Activated CD4-positive, alpha-beta T cell treated with anti-CD3 and anti-CD28 coated beads, Interleukin-2, amount 50 U/mL, for 24 hours (primary cell): ENCODE data around the gene DYSF.

ENCODE experiments used
- DNase-seq, 2 donors: peaks; one replicate each; pipeline ENCODE4 v3.0.0-alpha.2; 2020; ENCODE audit warnings: low read depth in 1 of 2, low spot score in 1 of 2

The DYSF gene

DNA sequence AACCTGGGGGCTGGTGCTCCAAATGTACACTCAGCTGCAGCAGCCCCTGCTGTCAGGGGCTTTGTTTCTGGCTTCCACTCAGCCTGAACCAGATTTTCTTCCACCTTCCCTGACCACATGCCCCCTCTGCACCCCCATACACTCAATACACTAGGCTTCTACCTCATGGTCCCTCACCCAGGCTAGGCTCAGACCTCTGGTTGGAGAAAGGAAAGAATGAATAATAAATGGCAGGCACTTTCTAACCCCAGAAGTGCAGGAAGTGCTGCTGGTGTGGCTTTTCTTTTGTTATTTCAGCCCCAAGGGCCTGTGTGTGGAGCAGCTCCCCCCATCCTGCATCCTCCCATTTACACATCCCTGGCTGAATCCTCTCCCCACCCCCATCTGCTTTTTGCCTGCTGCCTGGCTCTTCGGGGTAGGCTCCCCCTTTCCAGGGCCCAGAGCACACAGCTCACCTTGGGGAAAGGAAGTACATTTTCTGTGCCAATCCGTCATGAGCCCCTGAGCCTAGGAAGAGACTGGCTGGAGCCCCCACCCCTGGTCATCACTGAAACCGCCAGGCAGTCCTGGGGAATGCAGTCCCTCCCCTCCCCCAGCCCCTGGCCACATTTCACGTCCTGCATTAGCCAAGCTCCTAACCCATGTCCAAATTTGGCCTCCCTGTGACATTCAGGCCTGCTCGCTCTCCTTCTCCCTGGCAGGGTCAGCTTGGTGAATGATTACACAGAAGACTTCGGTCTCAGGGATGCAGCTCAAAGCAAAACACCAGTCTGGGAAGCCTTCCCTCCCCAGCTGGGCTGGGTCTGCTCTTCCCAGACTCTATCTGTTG, 2.6 kb downstream of the DYSF start:
- DNase-seq: no peak

DNA sequence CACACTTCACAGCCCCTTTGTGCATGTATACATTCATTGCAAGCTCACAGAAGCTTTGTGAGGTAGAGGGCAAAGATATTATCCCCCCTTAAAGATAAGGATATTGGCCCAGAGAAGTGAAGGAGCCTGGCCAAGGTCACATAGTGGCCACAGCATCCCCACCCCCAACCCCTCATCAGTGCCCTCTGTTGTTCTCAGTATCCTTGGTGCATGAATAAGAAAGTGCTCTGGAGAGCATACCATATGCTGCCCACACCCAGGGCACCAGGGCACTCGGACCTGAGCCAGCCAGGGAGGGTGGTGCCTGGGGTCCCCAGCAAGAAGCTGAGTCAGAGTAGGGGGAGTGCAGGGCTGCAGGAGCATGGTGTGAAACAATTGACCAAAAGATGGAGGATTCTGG, 3.3 kb downstream of the DYSF start:
- DNase-seq: no peak

DNA sequence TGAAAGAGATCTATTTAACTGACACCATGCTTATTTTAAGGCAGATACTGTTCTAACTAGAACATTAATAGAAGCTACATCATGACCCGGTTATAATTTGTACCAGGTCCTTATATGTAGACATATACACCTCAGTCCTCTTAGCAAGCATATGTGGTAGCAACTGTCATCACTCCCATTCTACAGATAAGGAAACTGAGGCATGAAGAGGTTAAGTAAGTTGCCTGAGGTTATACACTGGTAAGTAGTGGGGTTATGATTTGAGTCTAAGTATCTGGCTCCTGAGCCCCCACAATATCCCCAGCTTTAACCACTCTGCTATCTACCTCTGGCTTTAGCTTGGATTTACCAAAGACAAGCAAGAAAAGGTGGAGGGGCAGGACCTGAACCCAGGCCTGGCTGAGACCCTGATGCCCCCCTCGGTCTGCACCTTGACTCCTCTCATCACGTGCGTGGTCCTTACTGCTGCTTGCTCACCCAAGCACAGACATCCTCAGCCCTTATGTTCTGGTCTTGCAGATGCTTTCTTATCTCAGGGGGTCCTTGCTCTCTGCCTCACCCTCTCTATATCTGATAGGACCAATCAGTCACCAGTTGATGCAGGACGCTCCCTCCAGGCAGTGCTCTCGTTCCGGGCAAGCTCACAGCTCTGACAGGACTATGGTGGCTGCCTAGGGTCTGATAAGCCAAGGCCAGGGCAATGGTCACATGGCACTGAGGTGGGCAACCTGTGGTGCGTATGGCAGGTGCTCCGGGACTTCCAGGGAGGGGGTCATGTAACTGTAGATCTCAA, 4.0 kb downstream of the DYSF start:
- no peak for DNase-seq

DNA sequence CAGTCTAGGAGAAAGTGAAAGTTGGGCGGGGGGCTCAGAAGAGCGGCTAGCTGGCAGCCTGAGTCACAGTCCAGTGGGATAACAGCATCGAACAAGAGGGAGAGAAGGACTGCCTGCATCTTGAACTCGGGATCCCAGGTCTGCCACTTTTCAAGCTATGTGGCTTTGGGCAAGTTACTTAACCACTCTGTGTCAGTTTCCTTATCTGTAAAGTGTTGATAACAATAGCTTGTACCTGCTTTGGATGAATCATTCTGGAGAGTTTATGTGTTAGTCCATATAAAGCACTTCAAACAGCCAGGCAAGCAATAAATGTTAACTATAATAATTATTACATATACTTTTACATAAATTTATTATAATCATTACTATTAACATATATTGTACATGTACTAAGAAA, 4.6 kb downstream of the DYSF start:
- no peak for DNase-seq

DNA sequence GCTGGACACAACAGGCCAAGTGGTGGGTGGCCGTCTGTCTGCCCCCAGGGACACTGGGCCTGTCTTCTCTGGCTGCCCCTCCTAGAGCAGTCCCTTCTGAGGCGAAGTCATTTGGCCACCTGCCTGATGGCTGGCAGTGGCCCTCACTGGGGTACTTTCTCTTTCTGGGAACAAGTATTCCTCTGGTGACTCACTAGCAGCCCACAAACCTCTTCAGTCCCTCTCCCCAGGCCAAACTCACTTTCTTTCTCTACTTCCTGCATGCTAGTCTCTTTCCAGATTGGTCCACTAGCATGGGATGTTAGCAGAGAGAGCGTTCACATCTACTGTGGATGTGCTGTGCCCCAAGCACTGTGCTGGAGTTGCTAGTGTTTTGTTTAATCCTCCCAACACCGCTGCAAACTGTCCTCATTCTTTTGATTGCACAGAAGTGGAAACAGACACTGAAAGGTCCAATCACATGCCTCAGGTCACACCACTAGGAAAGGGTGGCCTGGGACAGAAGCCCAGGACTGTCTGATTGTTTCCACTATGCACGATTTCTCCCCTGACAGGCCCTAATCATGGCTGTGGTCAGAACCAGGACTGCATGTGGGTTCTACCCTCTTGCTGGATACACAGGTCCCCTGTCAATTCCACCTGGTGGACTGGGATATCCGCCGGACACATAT, 5.2 kb downstream of the DYSF start:
- DNase-seq: no peak

DNA sequence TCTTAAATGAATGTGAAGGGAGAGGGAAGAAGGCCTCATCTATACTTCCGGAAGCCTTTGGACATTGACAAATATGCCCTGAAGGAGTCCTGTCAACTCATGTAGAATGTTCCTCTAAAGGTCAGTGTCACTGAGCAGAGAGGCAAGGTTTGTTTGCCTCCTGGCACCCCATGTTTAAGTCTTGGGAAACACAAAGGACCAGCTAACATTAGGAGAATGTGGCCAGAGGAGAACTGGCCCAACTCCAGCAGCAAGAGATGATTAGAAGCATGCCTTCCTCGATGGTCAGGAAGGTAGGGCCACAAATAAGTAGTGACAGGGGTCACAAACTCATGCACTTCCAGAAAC, 5.7 kb downstream of the DYSF start:
- DNase-seq: no peak

DNA sequence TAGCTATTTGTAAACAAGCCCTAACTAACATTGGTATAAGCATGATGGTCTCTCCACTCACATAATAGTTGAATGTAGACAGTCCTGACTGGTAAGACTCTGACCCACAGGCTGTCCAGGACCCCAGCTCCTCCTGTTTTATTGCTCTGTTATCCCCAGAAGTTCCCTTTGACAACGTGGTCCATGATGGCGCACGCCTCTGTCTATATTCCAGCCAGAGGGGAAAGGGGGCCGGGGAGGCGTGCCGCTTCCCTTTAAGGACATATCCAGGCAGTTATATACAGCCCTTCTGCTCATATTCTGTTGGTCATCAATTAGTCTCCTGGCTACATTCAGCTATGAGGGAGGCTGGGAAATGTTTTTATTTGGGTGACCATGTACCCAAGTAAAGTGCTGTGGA, 6.7 kb downstream of the DYSF start:
- DNase-seq: no peak

DNA sequence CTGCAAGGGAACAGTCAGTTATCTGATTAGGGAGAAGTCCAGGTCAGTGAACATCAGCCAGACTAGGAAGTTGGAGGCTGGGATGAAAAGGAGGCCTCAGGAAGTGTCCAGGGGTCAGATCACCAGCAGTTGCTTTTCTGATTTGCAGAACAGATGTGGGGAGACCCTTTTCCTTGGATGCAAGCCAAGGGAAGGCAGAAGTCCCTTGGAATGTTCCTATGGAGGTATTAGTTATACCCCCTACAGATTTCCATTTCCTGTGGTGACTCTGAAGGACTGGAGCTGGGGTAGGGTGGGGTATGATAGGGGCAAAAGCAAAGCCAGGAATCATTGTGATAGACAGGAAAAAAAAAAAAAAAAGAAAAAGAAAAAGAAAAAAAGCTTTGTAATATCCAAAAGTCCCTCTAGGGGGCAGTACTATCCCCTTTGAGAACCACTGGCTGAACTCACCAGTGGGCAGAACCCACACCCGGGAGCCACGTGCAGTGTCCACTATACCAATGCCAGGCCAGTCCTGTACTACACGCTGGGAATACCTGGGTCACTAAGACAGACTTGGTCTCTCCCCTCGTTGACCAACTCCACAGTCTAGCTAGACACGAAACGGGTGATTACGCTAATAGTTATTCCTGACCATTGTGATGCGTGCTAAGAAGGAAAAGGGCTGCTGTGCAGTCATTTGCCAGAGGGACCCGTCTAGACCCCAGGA, 7.4 kb downstream of the DYSF start:
- no peak for DNase-seq

DNA sequence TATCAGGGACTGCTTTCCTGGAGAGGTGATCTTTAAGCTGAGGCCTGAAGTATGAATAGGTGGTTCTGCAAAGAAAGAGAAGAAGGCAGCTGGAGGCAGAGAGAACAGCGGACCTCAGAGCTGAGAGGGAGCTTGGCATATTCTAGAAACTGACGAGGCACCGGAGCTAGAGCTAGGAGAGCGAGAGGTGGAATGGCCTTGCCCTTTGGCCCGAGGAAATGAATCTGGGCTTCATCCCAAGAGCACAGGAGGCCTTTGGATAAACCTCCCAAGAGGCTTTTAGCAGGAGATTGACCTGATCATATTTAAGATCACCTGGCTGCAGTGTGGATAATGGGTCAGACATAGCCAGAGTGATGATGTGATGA, 7.9 kb downstream of the DYSF start:
- DNase-seq: no peak

DNA sequence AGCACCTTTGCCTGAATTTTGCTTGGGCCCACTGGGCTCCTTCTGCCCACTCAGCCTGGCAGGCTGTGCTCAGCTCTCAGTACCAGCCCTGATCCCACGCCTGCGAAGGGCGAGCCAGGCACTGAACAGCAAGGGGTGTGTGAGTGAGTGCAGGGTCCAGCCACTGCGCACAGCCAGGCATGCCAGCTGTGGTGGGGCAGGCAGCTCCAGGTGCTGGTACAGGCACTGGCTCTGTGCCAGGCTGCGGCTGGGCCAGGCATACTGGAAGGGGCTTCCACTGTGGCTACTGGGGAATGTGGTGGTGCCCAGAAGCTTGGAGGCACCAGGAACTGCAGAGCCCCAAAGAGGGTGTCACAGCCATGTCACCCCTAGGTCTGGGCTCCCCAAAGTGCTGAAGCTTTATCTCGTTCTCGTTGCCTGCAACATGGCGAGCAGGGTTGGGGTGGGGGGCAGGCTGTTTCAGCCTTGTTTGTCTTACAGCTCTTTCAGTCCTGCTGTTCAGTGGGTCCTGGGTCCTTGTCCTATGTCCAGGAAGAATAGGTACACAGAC, 8.8 kb downstream of the DYSF start:
- no peak for DNase-seq

DNA sequence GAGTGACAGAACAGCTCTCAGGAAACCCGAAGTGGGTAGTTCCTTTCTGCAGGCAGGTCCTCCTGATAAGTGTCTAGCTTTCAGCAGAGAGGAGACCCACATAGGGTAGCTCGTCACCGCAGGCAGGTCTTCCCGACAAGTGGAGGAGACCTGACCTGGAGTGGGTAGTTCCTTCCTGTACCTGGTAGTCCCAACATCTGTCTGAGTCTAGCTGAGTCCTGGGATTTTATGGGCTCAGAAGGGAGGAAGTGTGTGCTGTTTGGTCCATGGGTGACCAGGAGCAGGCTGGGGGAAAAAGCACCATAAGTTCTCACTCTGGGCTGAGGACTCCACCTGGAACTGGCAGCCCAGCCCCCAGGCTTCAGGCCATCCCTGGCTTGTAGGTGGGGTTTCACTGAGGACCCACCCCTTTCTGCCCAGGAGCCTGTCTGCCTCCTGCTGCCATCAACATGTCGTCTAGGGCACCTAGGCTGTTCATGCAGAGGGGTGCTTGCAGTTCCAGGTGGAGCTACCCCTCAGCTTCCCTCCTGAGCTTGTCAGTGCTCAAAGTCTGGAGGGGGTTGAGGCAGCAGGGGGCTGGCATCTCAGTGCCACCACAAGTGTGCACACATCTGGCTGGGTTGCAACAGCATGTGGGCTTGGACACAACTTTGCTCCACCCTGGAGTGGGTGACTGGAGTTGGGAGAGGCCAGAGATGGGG, 9.4 kb downstream of the DYSF start:
- DNase-seq: no peak

DNA sequence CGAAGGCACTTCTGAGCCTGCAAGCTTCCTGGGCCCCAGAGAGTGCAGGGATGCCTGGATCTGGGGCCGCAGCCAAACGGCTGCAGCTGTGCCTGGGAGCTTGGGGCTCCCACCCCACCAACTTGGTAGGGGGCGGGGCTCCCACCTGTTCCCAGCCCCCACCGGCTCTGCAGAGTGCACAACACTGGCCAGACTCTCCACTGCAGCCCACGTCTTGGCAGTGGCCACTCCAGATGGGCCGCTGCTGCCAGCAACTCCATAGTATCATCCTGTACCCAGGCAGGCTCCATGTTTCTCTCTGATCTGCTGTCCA, 9.9 kb downstream of the DYSF start:
- DNase-seq: no peak

DNA sequence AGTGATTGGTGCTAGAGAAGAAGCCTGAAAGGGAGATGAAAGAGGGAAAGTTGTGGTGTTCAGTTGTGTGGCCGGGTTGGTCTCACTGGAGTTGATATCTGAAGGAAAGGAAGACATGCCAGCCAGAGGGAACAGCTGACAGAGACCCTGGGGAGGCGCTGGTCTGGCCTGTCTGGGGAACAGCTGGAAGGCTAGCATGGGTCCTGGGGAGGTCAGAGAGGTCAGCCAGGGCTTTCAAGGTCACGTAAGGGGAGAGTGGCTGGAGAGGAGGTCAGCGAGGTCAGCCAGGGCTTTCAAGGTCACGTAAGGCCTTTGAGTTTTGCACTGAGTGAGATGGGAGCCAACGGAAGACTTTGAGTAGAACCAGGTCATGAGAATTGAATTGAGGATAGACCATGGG, 11.0 kb downstream of the DYSF start:
- DNase-seq: no peak

DNA sequence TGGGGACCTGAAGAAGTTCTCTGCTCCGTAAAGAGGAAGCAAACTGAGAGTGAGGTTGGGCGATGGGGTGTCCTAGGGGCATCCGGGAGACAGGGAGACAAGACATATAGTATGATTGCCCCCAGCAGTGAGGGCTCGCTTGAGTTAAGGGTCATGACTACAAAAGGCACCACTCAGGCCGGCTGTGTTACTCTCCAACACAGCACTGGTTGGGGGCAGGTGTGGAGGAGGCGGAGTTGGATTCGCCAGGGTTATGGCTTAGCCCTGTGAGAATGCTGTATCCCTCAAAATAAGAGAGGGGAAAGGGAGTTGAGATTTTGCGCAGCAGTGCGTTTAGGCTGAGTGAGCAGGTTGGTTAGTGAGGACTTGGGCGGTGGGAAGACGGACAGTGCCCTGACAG, 12.0 kb downstream of the DYSF start:
- DNase-seq: no peak

DNA sequence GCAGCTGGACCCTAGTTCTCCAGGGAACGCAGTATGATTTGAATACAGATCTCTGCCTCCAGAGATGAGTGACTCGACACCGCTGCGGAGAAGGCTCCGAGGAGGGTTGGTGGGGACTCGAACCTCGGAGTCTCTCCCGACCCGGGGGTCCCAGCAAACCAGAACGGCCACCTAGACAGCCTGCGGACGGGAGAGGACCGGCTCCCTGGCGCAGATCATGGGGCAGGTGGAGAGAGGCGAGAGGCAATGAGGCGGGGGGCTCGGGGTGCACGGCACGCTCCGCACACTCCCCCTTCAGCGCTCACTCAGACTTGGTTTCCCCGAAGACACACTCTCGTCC, 12.6 kb downstream of the DYSF start:
- DNase-seq: no peak

DNA sequence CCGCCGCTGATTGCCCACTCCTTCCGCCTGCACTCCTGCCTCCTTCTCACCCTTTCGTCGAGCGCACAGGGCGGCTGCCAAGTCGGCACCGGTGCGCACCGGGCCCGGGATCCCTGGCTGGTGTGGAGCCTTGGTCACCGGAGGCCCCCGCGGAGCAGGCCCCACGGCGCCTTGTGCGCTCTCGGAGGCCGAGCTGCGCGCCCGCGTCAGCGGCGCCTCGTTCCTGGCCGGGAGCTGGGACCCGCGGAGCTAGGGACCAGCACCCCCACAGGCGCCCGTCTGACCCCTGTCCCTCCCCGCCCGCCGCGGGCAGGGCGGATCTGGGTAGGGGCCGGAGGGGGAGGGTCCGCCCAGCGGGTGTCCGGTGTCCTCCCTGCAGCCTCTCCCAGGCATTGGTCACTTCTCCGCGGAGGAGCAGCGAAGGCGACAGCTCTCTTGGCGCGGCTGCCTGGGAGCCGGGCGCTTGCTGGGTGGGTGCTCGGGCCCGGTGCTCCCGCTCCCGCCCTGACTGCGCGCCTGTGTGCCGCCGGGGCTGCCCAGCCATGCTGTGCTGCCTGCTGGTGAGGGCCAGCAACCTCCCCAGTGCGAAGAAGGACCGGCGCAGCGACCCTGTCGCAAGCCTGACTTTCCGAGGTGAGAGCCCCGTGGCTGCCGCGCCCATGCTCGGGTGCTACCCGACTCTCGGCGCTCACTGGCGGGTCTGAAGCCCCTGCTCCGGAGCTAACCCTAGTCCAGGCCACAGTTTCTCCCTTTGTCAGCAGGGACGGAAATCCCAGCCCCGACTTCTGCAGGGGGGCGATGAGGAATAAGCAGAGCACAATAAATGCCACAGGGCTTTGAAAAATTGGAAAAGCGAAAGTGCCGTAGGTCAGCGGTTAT, 13.2 kb downstream of the DYSF start:
- DNase-seq: no peak

DNA sequence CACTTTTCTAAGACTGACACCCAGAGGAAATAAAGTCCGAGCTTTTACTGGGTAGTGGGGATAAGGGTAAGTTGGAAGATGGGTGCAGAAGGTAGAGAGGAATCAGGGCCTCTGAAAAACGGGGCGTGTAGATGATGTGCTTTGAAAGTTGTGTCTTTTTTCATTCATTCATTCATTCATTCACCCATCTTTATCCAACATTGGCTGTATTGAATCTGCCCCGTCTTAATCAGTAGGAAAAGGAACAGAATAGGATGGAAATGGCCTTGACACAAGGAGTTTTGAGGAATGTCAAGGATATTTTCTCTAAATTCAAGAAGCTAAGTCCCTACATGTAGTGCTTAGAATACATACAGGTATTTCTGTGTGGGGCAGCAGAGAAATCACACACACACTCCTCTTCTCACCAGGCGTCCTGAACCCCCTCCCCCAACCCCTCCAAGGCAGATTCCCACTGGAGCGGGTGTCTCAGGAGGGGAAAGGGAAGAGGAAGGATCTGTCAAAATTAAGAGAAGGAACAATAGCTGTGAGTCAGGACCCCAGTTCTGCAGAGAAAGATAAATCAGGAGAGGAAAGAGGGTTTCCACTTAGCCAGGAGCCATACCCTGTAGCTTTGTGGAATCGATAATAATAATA, 13.9 kb downstream of the DYSF start:
- no peak for DNase-seq

DNA sequence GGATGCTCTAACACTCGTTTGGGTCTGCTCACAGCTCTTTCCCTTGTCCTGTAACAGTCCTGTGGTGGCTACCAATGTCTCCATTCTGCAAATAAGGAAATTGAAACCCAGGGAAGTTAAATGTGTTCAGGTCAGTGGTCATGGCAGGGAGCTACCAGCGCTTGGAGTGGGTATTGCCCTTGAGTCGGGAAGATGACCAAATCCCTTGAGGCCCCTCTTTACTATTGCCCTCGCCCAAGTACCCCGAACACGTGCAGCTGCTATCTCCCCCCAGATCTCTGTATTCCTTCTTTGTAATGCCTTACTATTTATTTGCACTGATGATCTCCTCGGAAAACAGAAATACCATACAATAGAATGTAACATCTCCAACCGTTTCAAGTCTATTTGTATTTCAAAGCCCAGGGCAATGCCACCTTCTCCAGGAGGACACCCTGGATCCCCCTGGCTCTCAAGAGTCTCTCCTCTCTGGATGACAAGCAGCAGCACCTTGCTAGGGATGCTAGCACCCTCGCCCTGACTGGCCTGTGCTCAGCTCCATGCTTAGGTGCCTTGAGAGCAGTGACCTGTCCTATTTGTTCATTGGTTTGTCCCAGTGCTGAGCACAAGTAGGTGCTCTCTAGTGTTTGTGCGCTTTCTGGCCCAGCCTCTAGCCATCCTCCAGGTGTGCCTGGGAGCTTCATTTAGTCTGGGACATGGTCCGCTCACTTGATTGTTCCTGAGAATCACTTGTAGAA, 15.1 kb downstream of the DYSF start:
- DNase-seq: no peak
